ENCODE data around the gene EFNB2.

- TF ChIP-seq JUNB (CRISPR knock-in tag; conservative IDR thresholded peaks at IDR 0.05): no peak
- TF ChIP-seq ATF3 (IDR thresholded peaks at IDR 0.05): no peak
- no peak for TF ChIP-seq ATF3 (CRISPR knock-in tag; conservative IDR thresholded peaks at IDR 0.05)
- TF ChIP-seq HDGF (IDR thresholded peaks at IDR 0.05): no peak
- no peak for TF ChIP-seq CBFB (CRISPR knock-in tag; IDR thresholded peaks at IDR 0.05)
- no peak for TF ChIP-seq BRF1 (IDR thresholded peaks at IDR 0.05; ENCODE audit: borderline replicate concordance, extremely low read depth, insufficient read length)
- no peak for TF ChIP-seq ZMIZ1 (IDR thresholded peaks at IDR 0.05; ENCODE audit: low read depth in 2 of 2, low read length in 2 of 2)
- TF ChIP-seq ZNF395 (CRISPR knock-in tag; IDR thresholded peaks at IDR 0.05): no peak
These were observed 45.5 kb downstream of the EFNB2 start for GRCh38 chr13:106489849-106490568.

All from K562 (cell line).